NCI-H774 (cell line): ENCODE data around the gene RWDD1.
"Not testable (repeated sequence)": the region's sequence is repeated elsewhere in the genome, so short reads cannot be mapped to it uniquely, and the experiment has no call there.

Source experiments
- DNase-seq: peaks from one replicate; lab custom pipeline; 2025; lab: John Stamatoyannopoulos, UW

The RWDD1 gene

GRCh38 chr6:116560130-116560529 lies 11.2 kb upstream of the RWDD1 start:
- no peak for DNase-seq

DNA sequence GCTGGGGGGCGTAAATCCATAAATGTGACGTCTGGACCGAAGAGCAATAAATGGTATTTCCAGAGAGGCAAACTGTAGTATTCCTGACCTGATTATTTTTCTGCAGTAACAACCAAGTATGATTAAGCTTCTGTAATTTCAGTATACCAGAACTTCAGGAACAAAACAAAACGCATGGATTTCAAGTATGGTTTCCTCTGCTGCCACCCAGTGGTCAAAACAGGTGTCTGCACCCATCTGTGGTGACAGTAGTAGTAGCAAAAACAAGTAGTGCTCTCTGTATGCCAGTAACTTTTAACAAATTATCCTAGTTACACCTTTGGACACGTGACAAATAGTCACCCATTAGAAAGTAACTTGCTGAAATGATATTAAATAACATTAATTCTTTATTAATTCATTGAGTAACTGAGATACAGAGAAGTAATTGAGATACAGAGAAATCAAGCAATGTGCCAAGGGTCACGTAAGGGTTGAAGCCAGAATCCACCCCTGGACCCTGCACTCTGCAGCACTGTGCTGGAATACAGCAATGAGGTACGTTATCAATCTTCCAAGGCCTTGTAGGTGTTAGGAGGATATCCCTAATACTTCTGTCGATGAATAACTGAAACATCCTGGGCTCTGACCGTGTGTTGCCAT lies 9.8 kb upstream of the RWDD1 start:
- DNase-seq: peak; percentile 59

DNA sequence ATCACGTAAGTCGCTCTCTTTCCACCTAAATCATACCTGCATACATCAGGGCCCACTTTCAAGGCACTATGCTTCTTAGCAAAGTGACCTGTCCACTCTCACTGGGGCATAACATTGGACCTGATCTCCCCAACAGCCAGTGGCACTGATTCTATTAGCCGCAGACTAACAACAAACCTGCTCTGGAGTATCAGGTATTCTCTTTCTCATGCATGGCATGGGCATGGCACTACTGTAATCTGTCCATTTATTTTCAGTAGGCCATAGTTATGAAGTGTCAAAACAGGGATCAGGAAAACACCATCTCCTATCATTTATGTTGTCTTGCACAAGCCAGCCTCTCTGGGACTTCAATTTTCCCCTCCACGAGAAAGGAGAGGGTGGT lies 9.3 kb upstream of the RWDD1 start:
- no peak for DNase-seq

GRCh38 chr6:116562614-116563013 lies 8.7 kb upstream of the RWDD1 start:
- DNase-seq: no peak

- DNase-seq: no peak
Measured at GRCh38 chr6:116563830-116564229, 7.5 kb upstream of the RWDD1 start.

- no peak for DNase-seq
Measured at GRCh38 chr6:116564311-116564710, 7.0 kb upstream of the RWDD1 start.

GRCh38 chr6:116564921-116565872 lies 6.1 kb upstream of the RWDD1 start:
- no peak for DNase-seq

DNA sequence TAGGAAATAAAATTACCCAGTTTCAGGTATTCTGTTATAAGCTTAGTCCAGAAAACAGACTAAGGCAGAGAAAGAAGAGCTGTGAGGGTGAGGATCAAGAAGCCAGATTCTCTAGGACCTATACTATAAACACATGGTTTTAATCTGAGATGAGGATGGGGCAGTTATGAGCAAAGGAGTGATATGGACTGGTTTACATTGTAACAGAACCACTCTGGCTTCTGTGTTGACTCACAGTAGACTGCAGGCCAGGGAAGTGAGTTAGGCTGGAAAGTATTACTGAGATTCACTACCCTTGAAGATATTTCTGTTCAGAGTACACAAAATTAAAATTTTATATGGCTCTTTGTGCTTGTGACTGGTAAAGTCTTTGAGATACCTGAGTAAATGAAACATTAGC lies 3.2 kb upstream of the RWDD1 start:
- DNase-seq: no peak

- no peak for DNase-seq
Measured at GRCh38 chr6:116568821-116569755, 2.2 kb upstream of the RWDD1 start.

- no peak for DNase-seq
Measured at GRCh38 chr6:116571683-116572000, 338 bp downstream of the RWDD1 start.

DNA sequence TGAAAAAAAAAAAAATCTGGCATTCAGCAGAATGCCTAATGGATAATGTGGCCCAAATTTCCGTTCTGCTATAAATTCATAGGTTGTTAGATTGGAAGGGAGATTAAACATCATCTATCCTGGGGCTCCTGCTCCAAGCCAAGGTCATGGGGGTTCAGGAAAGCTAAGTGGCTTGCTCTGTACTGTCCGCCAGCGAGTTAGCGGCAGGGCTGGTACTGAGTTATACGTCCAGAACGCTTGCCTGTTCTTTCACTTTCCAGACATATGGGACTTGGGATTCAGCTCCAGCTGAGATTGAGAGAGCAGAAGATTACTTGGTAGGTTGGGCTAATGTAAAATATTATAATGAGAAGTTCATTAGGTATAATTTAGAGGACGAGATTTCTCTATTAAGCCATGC lies 858 bp downstream of the RWDD1 start:
- DNase-seq: no peak

DNA sequence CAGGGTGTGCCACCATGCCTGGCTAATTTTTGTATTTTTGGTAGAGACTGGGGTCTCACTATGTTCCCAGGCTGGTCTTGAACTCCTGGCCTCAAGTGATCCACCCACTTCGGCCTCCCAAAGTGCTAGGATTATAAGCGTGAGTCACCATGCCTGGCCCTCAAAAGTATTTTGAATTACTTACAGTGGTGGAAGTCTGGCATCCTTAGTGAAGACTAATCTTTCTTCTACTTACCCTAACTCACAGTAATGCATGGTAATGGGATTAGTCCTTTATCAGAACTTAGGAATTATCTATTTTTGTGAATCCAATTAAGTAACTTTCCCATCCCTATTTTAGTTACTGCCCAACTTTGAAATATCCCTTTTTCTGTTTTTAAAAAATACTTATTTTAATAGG lies 3.9 kb downstream of the RWDD1 start:
- no peak for DNase-seq

- no peak for DNase-seq
Measured at GRCh38 chr6:116577486-116577885, 6.2 kb downstream of the RWDD1 start.

DNA sequence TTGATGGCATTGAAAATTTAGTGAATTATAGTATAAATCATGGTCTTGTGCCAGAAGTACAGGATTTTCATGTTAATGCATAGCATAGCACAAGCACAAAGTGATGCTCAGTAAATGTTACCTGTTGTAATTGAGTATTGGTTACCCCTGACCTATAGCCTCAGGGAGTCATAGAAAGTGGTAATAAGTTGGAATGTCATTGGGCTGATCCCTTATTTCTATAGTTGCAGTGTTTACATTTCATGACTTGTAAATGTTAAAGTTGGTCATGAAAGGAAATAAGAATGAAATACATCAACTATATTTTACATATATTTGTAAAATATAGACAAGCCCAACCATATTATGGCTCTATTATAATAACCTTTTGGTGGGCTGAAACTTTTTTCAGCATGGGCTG lies 7.0 kb downstream of the RWDD1 start:
- DNase-seq: no peak

GRCh38 chr6:116579143-116579542 lies 7.8 kb downstream of the RWDD1 start:
- no peak for DNase-seq

DNA sequence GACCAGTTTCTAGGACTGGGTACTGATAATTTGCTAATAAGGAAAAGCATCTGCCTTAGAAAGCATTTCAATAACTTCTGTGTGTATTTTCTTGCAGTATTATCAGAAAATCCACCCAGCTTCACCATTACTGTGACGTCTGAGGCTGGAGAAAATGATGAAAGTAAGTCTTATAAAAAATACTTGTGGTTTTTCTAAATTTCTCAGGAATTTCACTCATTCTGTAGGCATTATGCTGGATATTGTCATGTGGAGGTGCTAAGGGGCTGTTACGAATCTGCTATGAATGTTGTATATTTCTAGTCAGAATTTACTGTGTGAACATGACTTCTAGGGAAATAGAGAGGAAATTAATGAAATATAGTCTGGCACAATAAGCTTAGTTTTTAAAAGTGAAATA lies 8.9 kb downstream of the RWDD1 start:
- no peak for DNase-seq

GRCh38 chr6:116586276-116586675 lies 15.0 kb downstream of the RWDD1 start:
- no peak for DNase-seq

DNA sequence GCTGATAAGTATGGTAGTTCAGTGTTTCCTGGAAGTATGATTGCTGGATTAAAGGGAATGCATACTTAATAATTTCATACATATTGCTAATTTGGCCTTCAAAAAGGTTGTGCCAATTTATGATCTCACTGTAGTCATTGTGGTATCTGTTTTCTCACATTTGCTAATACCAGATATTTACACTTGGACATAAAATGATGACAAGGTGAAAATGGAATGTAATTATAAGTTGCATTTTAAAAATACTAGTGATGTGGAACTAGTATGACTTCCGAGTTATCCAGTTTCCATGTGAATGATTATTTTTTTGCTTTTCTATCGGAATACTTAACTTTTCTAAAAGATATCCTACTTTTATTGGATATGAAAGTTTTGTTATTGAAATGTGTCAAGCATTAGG lies 15.4 kb downstream of the RWDD1 start:
- DNase-seq: no peak

- DNase-seq: no peak
Measured at GRCh38 chr6:116595247-116595646, 23.9 kb downstream of the RWDD1 start.

- DNase-seq: no peak
Measured at GRCh38 chr6:116596815-116597214, 25.5 kb downstream of the RWDD1 start.

DNA sequence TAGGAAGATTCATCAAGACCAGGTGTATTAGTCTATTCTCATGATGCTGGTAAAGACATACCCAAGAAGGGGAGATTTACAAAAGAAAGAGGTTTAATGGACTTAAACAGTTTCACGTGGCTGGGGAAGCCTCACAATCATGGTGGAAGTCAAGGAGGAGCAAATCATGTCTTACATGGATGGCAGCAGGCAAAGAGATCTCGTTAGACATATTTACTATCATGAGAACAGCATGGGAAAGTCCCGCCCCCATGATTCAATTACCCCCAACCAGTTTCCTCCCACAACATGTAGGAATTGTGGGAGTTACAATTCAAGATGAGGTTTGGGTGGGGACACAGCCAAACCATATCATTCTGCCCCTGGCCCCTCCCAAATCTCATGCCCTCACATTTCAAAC lies 32.6 kb downstream of the RWDD1 start:
- not testable (repeated sequence) for DNase-seq

- not testable (repeated sequence) for DNase-seq
Measured at GRCh38 chr6:116604868-116605267, 33.6 kb downstream of the RWDD1 start.

- DNase-seq: no peak
Measured at GRCh38 chr6:116605935-116606334, 34.6 kb downstream of the RWDD1 start.
